ENCODE data around the gene FBRSL1.

DNA sequence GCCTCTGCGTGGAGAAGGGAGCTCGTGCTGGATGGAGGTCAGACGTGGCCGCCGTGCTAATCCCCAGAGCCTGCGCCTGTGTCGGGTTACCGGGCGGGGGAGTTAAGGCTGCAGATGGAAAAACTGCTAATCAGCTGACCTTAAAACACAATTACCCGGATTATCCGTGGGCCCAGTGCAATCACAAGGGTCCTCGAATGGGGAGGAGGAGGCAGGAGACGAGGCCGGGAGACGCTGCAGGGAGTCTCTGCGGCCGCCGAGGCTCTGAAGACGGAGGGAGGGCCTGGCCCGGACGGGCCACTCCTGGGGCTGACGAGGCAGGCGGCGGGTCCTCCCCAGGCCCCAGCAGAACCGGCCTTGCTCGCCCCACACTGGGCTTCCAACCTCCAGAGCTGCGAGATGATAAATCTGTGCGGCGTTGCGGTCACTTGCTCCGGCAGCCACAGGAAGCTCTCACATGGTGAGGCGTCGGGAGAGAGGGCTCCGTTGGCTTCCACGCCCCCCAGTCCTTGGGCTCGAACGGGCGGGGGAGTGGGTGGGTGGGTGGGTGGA lies 32.9 kb upstream of the FBRSL1 start:
- TF ChIP-seq, protein P1, sequence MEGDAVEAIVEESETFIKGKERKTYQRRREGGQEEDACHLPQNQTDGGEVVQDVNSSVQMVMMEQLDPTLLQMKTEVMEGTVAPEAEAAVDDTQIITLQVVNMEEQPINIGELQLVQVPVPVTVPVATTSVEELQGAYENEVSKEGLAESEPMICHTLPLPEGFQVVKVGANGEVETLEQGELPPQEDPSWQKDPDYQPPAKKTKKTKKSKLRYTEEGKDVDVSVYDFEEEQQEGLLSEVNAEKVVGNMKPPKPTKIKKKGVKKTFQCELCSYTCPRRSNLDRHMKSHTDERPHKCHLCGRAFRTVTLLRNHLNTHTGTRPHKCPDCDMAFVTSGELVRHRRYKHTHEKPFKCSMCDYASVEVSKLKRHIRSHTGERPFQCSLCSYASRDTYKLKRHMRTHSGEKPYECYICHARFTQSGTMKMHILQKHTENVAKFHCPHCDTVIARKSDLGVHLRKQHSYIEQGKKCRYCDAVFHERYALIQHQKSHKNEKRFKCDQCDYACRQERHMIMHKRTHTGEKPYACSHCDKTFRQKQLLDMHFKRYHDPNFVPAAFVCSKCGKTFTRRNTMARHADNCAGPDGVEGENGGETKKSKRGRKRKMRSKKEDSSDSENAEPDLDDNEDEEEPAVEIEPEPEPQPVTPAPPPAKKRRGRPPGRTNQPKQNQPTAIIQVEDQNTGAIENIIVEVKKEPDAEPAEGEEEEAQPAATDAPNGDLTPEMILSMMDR (IDR thresholded peaks at IDR 0.05; ENCODE audit: low read depth, low read length, missing input control): no peak
- TF ChIP-seq, protein P2, sequence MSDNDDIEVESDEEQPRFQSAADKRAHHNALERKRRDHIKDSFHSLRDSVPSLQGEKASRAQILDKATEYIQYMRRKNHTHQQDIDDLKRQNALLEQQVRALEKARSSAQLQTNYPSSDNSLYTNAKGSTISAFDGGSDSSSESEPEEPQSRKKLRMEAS (IDR thresholded peaks at IDR 0.05): no peak
- TF ChIP-seq SP1 (IDR thresholded peaks at IDR 0.05): no peak
- no peak for TF ChIP-seq EGR1 (IDR thresholded peaks at IDR 0.05; ENCODE audit: low read depth in 2 of 2)
- TF ChIP-seq, protein P3, sequence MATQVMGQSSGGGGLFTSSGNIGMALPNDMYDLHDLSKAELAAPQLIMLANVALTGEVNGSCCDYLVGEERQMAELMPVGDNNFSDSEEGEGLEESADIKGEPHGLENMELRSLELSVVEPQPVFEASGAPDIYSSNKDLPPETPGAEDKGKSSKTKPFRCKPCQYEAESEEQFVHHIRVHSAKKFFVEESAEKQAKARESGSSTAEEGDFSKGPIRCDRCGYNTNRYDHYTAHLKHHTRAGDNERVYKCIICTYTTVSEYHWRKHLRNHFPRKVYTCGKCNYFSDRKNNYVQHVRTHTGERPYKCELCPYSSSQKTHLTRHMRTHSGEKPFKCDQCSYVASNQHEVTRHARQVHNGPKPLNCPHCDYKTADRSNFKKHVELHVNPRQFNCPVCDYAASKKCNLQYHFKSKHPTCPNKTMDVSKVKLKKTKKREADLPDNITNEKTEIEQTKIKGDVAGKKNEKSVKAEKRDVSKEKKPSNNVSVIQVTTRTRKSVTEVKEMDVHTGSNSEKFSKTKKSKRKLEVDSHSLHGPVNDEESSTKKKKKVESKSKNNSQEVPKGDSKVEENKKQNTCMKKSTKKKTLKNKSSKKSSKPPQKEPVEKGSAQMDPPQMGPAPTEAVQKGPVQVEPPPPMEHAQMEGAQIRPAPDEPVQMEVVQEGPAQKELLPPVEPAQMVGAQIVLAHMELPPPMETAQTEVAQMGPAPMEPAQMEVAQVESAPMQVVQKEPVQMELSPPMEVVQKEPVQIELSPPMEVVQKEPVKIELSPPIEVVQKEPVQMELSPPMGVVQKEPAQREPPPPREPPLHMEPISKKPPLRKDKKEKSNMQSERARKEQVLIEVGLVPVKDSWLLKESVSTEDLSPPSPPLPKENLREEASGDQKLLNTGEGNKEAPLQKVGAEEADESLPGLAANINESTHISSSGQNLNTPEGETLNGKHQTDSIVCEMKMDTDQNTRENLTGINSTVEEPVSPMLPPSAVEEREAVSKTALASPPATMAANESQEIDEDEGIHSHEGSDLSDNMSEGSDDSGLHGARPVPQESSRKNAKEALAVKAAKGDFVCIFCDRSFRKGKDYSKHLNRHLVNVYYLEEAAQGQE (IDR thresholded peaks at IDR 0.05): no peak
- no peak for TF ChIP-seq TAF1 (conservative IDR thresholded peaks at IDR 0.05)
- TF ChIP-seq RAD21 (IDR thresholded peaks at IDR 0.05): no peak
- TF ChIP-seq, protein P4, sequence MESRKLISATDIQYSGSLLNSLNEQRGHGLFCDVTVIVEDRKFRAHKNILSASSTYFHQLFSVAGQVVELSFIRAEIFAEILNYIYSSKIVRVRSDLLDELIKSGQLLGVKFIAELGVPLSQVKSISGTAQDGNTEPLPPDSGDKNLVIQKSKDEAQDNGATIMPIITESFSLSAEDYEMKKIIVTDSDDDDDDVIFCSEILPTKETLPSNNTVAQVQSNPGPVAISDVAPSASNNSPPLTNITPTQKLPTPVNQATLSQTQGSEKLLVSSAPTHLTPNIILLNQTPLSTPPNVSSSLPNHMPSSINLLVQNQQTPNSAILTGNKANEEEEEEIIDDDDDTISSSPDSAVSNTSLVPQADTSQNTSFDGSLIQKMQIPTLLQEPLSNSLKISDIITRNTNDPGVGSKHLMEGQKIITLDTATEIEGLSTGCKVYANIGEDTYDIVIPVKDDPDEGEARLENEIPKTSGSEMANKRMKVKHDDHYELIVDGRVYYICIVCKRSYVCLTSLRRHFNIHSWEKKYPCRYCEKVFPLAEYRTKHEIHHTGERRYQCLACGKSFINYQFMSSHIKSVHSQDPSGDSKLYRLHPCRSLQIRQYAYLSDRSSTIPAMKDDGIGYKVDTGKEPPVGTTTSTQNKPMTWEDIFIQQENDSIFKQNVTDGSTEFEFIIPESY (IDR thresholded peaks at IDR 0.05): no peak
- TF ChIP-seq YY1 (IDR thresholded peaks at IDR 0.05): no peak
- TF ChIP-seq JUND (IDR thresholded peaks at IDR 0.05): no peak

Measured in liver (tissue), 3 donors.